Loucy (cell line): ENCODE results near the gene TXNRD2.

Experiments
- H2AFZ ChIP-seq: fragments of 200-600 bp; sonication (generic); 2 replicates; pipeline ENCODE4 v1.6.0; 2016; ENCODE audit warnings: antibody characterized with exemption, mild to moderate bottlenecking, low read length, moderate library complexity
- H3F3A ChIP-seq: fragments of 200-600 bp; 2 replicates; pipeline ENCODE4 v1.6.0; 2016; ENCODE audit warnings: antibody characterized with exemption, low read depth, mild to moderate bottlenecking
- H3K27me3 ChIP-seq: fragments of 200-600 bp; sonication (generic); 2 replicates; pipeline ENCODE4 v1.6.1; 2014; ENCODE audit warnings: low read length, mild to moderate bottlenecking; ENCODE audit not compliant: insufficient read depth, poor library complexity, severe bottlenecking
- H3K36me3 ChIP-seq: fragments of 200-600 bp; sonication (generic); 2 replicates; pipeline ENCODE4 v1.6.1; 2016; ENCODE audit warnings: low read length; ENCODE audit not compliant: insufficient read depth
- H3K4me1 ChIP-seq: fragments of 200-600 bp; sonication (generic); 2 replicates; pipeline ENCODE4 v1.5.1; 2014; ENCODE audit warnings: low read length, mild to moderate bottlenecking; ENCODE audit not compliant: insufficient read depth, poor library complexity, severe bottlenecking
- H3K4me2 ChIP-seq: fragments of 200-600 bp; sonication (generic); 2 replicates; pipeline ENCODE4 v1.6.0; 2014; ENCODE audit warnings: antibody characterized with exemption, low read length, low read depth, mild to moderate bottlenecking; ENCODE audit not compliant: poor library complexity, severe bottlenecking
- H3K4me3 ChIP-seq: fragments of 200-600 bp; sonication (generic); 2 replicates; pipeline ENCODE4 v1.5.1; 2014; ENCODE audit warnings: low read length, mild to moderate bottlenecking, mixed read lengths; ENCODE audit not compliant: poor library complexity, severe bottlenecking
- H3K79me2 ChIP-seq: fragments of 200-600 bp; sonication (generic); 2 replicates; pipeline ENCODE4 v1.6.1; 2014; ENCODE audit warnings: low read length; ENCODE audit not compliant: insufficient read depth
- H3K9ac ChIP-seq: fragments of 200-600 bp; sonication (generic); 2 replicates; pipeline ENCODE4 v1.6.0; 2014; ENCODE audit warnings: mild to moderate bottlenecking, low read depth, low read length, moderate library complexity; ENCODE audit not compliant: poor library complexity, severe bottlenecking
- H3K9me2 ChIP-seq: fragments of 200-600 bp; sonication (generic); replicated peaks from 2 replicates; pipeline ENCODE4 v1.6.1; 2016; ENCODE audit warnings: low read depth, low read length, mixed read lengths
- H3K9me3 ChIP-seq: fragments of 200-600 bp; sonication (generic); 2 replicates; pipeline ENCODE4 v1.6.1; 2014; ENCODE audit warnings: mild to moderate bottlenecking, antibody characterized with exemption, low read length, low read depth; ENCODE audit not compliant: insufficient read depth
- H4K20me1 ChIP-seq: fragments of 200-600 bp; sonication (generic); 2 replicates; pipeline ENCODE4 v1.6.0; 2014; ENCODE audit warnings: antibody characterized with exemption, low read length, mild to moderate bottlenecking; ENCODE audit not compliant: insufficient read depth, poor library complexity, severe bottlenecking
- CTCF ChIP-seq: fragments of 200-600 bp; sonication (generic); conservative IDR thresholded peaks from 2 replicates; pipeline ENCODE4 v1.5.1; 2014; ENCODE audit warnings: mild to moderate bottlenecking, antibody characterized with exemption, low read length
- EZH2phosphoT487 ChIP-seq: fragments of 200-600 bp; IDR thresholded peaks from 2 replicates; pipeline ENCODE4 v1.6.1; 2018; ENCODE audit warnings: antibody characterized with exemption, mild to moderate bottlenecking, moderate library complexity, borderline replicate concordance

TXNRD2 gene

GRCh38 chr22:19869497-19870152 is 72.0 kb downstream of the TXNRD2 start:
- Histone ChIP-seq H3K9me2 (no peaks in the 10 kb centered on the region), H3F3A (no peaks in the 10 kb centered on the region), H3K9ac (no peak overlapping the region), H4K20me1 (no peaks in the 10 kb centered on the region), H3K9me3 (no peaks in the 10 kb centered on the region), H3K4me1 (no peaks in the 10 kb centered on the region), H3K4me3 (no peak overlapping the region), H3K27me3 (no peaks in the 10 kb centered on the region), H3K4me2 (no peak overlapping the region), H3K36me3 (no peaks in the 10 kb centered on the region), H2AFZ (no peak overlapping the region), H3K79me2 (no peaks in the 10 kb centered on the region)
- TF ChIP-seq CTCF (no peak), EZH2phosphoT487 (no peak)

- H2AFZ ChIP-seq, result no peak overlapping the region
- H3K9me3 ChIP-seq, result no peaks in the 10 kb centered on the region
- H3K4me1 ChIP-seq, result no peaks in the 10 kb centered on the region
- no peak overlapping the region for H3K4me3 ChIP-seq
- TF ChIP-seq CTCF (no peak), EZH2phosphoT487 (no peak)
- H3K9me2 ChIP-seq, result no peaks in the 10 kb centered on the region
- no peak overlapping the region for H3K9ac ChIP-seq
- no peaks in the 10 kb centered on the region for H3K36me3 ChIP-seq
- H3K27me3 ChIP-seq, result no peaks in the 10 kb centered on the region
- no peaks in the 10 kb centered on the region for H4K20me1 ChIP-seq
- H3K79me2 ChIP-seq, result no peaks in the 10 kb centered on the region
- no peaks in the 10 kb centered on the region for H3F3A ChIP-seq
- H3K4me2 ChIP-seq, result no peak overlapping the region
Measured at GRCh38 chr22:19868773-19869471, 72.7 kb downstream of the TXNRD2 start.

- Histone ChIP-seq H3K36me3 (no peaks in the 10 kb centered on the region), H3K4me2 (no peak overlapping the region), H3K9me2 (no peaks in the 10 kb centered on the region), H3F3A (no peaks in the 10 kb centered on the region), H3K27me3 (no peaks in the 10 kb centered on the region), H3K79me2 (no peaks in the 10 kb centered on the region), H3K4me1 (no peaks in the 10 kb centered on the region), H2AFZ (no peak overlapping the region), H3K4me3 (no peak overlapping the region), H3K9ac (no peak overlapping the region), H4K20me1 (no peaks in the 10 kb centered on the region), H3K9me3 (no peaks in the 10 kb centered on the region)
- no peak for TF ChIP-seq EZH2phosphoT487
- TF ChIP-seq CTCF, result 0 out of 2 replicates have a peak, but pooled peaks have one; percentile 17
Measured at GRCh38 chr22:19868333-19868732, 73.3 kb downstream of the TXNRD2 start.
